ENCODE results near the gene RARG.
"Not testable (repeated sequence)": the region's sequence is repeated elsewhere in the genome, so short reads cannot be mapped to it uniquely, and the experiment has no call there.

GRCh38 chr12:53163008-53163407, 69.0 kb downstream of the RARG start:
- TF ChIP-seq CTCF (IDR thresholded peaks at IDR 0.05; ENCODE audit: control extremely low read depth in 1 of 3, insufficient read depth in 1 of 3, low read depth in 1 of 3, low read length in 3 of 3); CHD2 (IDR thresholded peaks at IDR 0.05; ENCODE audit: low read length); NANOG (IDR thresholded peaks at IDR 0.05; ENCODE audit: insufficient read depth, low read depth, low read length, poor library complexity, severe bottlenecking): not testable (repeated sequence)
